Hematopoietic multipotent progenitor cell treated with erythropoietin and hydrocortisone succinate and interleukin-3 and kit ligand, for 17 days (in vitro differentiated cells): ENCODE results near the gene ANKRD61.
"Not testable (repeated sequence)": the region's sequence is repeated elsewhere in the genome, so short reads cannot be mapped to it uniquely, and the experiment has no call there.

Experiments
- DNase-seq: peaks from one replicate; pipeline ENCODE4 v3.0.0-alpha.2; 2015; ENCODE audit warnings: low spot score

The ANKRD61 gene

DNA sequence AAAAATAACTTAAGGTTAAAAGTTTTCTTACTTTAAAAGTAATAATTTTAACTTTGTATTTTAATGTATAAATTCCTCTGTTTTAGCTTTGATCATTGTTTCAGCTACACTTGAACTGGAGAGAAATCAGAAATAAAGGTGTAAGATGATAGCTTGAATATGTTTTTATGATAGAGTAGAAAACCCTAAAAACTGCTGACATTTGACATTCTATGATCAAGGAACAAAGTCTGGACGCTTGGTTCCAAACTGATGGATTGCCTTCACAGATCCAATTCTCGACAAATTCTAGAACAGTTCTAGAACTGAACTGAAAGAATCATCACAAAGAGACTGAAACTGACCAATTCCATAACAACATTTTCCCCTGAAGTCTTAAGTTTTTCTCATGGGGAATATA is at the start of gene ANKRD61:
TSS of gene ANKRD61 (plus strand) at position 389 of the 400 bp plus-strand sequence. CDS start at position 389, 0 bp downstream.
- DNase-seq = no peak

DNA sequence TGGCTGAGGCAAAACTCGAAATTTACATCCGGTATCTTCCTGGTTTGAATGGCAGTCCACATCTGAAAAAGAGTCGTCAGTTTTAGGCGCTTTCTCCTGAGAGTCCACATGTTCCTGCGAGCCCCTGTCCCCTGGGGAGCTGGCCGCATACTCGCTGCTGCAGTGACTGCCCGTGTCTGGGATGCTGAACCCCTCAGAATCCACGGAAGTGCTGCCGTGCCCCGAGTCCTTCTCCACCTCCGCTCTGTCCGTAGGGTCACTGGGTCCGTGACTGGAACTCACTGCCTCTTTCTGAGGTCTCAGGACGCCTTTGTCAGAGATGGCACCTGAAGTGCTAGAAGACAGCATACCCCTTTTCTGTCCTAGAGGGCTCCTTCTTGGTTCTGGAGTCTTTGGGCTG is 44.1 kb upstream of the ANKRD61 start:
- not testable (repeated sequence) for DNase-seq

DNA sequence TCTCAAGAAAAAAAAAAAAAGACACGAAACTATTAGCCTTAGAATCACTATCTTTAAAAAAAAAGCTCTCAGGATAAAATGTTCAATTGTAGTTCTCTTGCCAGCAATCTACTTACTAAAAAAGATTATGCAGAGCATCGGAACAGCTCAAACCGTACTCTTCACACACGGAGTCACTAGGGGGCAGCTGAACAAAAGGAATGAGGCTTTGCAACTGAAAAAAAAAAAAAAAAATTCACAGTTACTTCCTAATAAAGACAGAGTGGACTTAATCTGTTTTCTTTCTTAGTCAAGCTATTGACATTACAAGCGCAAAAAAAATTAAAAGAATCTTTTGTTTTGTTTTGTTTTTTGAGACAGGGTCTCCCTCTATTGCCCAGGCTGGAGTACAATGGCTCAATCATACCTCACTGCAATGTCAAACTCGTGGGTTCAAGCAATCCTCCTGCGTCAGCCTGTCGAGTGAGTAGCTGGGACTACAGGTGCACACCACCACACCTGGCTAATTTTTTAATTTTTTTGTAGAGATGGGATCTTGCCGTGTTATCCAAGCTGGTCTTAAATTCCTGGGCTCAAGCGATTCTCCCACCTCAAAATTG is 33.9 kb upstream of the ANKRD61 start:
- DNase-seq = peak; percentile 87

DNA sequence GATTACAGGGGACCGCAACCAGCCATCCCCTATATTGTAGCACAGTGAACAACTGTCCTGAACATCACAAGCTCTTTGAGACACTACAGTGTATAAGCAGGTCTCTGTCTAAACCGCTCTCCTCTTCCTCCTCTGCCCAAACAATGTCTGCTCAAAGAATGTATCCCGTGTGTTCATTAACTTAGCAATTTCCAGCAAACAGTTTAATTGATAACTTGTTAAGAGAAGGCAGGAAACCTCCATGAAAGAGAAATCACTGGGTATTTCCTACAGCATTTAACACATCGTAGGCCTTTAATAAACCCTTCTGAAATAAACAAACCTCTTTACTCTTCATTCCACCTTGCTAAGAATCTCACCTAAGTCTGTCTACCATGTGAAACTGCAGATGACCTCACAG is 23.8 kb upstream of the ANKRD61 start:
- DNase-seq = no peak

DNA sequence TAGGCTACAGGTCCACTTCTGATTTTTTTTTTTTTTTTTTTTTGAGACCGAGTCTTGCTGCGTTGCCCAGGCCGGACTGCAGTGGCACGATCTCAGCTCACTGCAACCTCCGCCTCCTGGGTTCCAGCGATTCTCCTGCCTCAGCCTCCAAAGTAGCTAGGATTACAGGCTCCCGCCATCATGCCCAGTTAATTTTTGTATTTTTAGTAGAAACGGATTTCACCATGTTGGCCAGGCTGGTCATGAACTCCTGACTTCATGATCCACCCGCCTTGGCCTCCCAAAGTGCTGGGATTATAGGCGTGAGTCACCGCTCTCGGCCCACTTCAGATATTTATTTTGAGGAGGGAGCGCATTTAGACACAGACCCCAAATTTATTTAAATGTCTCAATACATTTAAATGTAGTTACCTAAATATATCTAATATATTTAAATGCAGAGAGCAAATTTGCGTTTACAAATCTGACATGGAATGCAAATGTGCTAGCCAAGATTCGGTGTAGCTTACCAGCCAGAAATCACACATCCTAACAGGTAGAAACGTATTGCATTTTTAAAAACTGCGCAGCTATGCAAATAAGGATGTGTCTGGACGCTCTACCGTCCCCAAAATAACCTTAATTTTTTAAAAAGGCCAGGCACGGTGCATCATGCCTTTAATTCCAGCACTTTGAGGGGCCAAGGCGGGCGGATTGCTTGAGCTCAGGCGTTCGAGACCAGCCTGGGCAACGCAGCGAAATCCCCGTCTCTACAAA is 23.2 kb upstream of the ANKRD61 start:
- not testable (repeated sequence) for DNase-seq

DNA sequence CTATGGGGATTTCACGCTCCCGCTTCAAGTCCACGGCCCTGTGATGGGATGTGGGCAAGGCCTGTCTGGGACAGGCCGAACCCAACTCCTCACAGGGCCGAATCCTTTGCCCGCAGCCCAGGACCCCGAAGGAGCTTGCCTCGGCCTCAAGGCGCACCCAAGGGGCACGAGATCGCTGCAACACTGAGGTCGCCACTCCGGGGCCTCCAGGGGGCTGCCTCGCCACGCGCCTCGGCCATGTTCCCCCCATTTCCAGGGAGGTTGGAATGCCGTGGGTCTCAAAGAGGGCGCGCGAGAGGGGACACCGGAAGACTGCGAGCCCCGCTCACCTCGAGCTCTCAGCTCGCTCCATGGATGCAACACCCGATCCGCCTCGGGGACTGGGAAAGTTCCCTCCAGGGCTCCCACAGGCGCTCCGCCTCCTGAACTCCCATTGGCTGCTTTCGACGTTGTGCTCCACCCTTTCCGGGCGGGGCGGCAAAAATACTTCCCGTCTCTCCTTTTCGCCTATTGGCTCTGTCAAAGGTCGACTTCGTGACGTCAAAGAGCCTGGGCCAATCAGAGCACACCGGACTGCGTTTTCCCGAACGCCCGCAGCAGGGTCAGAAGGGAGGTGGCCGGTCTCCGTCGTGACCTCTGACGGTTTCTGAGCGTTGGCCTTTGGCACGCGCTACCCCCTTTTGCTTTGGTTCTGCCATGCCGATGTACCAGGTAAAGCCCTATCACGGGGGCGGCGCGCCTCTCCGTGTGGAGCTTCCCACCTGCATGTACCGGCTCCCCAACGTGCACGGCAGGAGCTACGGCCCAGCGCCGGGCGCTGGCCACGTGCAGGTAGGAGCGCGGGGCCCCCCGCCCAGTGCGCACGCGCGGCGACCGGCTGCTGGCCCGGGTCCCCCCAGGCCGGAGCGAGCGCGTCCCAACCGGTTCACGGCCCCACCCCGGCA is 22.2 kb upstream of the ANKRD61 start, which contains the start of the genes AIMP2 and PMS2:
TSS of gene AIMP2 (plus strand) at position 605 of the 944 bp plus-strand sequence. CDS start at position 697, 92 bp downstream.
TSS of gene PMS2 (minus strand) at position 382 of the 944 bp plus-strand sequence. CDS start at position 352, 30 bp downstream.
- peak; percentile 99 for DNase-seq

DNA sequence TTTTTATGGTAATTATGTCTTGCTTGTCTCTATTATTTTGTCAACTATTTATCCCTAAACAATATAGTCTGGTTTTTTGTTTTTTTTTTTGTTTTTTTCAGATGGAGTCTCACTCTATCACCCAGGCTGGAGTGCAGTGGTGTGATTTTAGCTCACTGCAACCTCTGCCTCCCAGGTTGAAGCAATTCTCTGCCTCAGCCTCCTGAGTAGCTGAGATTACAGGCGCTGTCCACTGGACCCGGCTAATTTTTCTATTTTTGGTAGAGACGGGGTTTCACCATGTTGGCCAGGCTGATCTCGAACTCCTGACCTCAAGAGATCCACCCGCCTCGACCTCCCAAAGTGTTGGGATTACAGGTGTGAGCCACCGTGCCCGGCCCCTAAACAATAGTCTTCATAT is 20.8 kb upstream of the ANKRD61 start:
- DNase-seq = not testable (repeated sequence)

DNA sequence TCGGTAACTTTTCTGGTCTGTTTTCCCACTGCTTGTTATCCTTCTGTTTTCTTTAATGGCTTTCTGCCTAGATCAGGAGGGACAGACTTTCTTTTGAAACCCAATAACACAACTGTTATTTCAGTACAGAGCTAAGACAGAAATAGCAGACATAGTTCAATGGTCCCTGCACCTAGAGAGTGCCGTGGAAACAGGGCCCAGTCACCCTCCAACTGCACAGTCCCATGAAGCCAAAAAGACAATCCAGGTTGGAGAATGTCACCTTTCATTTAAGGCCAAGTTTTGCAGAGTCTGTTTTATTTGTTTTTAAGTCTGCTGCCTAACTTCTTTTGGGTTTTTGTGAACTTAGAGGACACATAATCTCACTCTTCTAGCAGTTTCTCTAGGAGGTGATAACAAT is 19.6 kb upstream of the ANKRD61 start:
- DNase-seq = no peak

- no peak for DNase-seq
These were observed 18.6 kb upstream of the ANKRD61 start for GRCh38 chr7:6012355-6013104.

DNA sequence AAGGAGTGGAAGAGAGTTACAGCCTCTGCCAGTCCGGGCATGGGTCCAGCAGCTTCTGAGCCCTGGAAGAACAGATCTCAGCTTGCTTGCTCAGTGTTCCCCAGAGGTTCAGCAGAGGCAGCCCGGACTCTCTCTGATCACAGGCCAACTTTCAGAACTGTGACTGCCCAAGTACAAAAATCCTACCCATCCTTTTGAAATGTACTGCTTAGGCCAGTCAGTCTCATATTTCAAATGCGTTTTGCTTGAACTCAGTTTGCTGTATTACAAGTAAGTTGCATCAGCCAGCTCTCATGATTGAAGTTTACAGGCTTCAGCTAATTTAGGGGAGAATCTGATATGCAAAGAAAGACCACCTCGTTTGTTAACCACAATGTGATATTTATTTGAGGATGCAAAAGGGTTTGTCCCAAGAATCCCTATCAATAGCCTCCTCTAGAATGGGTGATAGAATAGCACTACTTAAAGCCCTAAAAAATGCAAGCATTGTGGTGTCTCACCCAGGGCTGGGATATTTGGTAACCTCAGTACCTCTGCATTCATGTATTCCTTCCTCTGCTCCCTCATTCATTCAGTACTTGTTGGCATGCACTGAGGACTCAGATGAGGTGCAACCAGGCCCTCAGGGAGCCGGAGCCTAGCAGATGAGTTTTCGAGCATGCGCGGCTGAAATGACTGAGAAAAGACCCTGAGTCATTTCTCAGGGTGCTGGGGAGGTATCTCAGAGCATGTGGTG is 15.1 kb upstream of the ANKRD61 start:
- DNase-seq = peak; percentile 59

DNA sequence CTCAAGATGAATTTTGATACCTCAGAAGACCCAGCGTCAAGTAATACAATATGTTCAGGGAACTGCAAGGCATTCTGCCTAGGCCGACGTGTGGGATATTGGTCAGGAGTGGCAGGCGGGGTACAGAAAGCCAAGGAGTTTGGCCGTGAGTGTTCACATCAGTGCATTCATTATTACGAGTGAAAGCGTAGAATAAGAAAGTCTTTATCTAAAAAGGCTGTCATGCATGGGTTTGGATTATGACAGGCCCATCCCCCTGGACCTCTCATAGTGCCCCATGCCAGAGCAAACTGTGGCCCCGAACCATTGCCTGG is 14.6 kb upstream of the ANKRD61 start:
- DNase-seq = no peak

GRCh38 chr7:6020371-6021286 is 10.5 kb upstream of the ANKRD61 start:
- peak; percentile 57 for DNase-seq

DNA sequence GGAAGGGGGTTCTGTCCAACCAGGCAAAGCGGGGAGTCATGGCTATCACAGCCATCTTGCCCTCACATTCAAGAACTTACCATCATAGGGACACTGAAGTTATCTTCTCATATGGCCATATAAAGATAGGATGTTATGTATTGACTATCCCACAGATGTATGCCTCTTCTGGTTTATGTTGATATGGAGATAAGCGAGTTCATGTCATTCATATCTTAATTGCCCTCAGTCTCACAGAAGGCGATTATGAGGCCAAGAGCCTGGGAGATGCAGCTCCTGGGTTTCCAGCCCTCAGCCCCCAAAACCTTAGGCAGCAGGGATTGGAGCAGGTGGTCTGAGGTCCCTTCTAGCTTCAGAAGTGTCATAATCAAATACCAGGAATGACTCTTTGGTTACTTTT is 8.5 kb upstream of the ANKRD61 start:
- peak; percentile 52 for DNase-seq

GRCh38 chr7:6023974-6024435 is 7.2 kb upstream of the ANKRD61 start:
- peak; percentile 77 for DNase-seq

DNA sequence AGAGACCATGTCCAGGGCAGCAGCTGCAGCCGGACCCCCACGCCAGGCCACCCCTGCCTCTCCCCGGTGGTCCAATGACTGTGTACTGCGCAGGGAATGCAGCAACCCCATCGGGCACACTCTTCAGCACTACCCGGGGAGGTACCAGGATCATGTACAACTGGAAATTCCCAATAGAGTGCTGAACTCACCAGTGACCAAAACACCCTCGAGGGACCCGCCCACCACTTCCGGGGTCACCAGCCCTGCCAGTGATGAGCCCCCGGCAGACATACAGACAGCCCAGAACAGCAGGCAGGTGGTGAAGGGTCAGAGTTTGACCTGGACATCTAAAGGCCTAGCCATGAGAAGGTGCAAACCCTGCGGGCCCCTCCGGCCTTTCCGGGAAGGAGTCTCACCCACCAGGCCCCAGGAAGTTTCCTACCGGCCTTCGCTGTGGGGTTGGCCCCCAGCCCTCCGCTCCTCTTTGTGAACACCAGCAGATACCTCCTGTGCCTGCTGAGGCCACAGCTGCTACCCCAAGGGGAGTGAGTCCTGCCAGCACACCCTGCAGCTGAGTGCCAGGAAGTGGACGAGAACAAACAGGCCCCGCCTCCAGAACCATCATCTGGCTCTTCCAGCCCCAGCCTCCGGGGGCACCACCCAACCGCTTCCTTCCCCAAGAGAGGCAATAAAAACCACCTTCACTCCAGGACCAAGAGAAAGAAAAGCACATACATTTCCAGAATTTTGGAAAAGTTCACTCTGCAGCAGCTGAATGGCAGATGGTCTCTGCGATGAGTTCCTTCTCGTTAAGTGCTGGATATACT is 5.0 kb upstream of the ANKRD61 start:
- peak; percentile 83 for DNase-seq

DNA sequence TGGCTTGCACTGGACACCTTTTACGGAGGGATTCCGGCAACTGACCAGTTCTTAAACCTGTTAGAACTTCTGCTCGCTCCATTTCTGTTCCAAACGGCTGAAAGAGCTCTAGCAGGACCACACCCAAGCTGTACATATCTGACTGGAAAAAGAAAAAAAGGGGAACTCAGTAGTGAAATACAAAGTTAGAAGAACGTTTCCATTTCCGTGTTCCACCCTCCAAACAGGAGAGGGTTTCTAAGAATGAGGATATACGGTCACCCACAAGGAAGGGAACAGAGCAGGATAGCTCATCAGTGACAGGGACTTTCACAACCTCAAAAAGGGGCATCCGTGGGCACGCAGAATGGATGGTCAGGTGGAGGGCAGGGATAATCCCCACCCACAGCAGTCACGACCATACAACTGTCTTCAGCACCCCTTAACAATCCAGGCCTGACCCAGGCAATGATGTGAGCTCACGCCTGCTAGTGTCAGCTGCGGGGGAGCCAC is 4.3 kb upstream of the ANKRD61 start:
- no peak for DNase-seq

DNA sequence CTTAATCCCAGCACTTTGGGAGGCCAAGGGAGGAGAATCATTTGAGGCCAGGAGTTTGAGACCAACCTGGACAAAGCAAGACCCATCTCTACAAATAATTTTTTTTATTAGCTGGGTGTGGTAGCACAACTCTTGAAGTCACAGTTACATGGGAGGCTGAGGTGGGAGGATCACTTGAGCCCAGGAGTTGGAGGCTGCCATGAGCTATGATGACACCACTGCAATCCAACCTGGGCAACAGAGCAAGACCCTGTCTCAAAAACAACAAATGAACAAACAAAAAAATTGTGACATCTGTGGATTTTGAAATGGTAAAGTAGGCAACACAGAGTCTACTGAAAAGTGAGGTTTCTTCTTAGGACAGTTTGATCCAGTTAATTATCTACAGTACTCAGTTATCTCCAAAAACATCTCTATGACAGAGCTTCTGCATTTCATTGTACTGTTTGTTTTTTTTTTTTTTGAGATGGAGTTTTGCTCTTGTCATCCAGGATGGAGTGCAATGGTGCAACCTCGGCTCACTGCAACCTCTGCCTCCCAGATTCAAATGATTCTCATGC is 3.3 kb upstream of the ANKRD61 start:
- no peak for DNase-seq

DNA sequence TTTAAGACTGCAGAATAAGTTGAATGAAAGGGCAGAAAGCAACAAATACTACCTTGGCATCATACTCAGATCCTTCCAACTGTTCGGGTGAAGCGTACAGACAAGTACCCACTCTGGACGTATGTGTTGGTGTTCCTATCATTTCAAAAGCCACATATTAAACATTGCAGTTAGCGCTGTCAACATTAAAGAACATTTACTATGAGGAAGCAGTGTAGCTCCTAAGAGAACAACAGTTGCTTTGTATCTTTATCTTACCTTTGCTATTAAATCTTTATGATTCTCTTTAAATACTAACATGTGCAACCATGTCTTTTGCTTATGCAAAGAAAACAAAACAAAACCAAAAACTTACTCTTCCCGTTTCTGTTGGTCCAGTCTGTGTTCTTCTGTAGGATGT is 2.6 kb upstream of the ANKRD61 start:
- DNase-seq = no peak
